Psoas muscle (tissue), 8 donors: Measurements from ENCODE around the gene EGFL8. TPM values are rescaled to one million over a fixed set of nuclear protein-coding genes. Genes with fewer than 3 reads are reported as not detected.
A peak's percentile ranks its signal among the peaks of the same experiment; 100 is the strongest.
"Not testable (repeated sequence)": the region's sequence is repeated elsewhere in the genome, so short reads cannot be mapped to it uniquely, and the experiment has no call there.

ENCODE experiments used
- ATAC-seq, 4 donors: fragments of 200-7000 bp; cut with Tn5 transposase; one replicate each; pipeline ENCODE4 v1.9.1; 2020; ENCODE audit warnings: moderate library complexity in 3 of 4, mild to moderate bottlenecking in 2 of 4
- DNase-seq, 2 donors: peaks; one replicate each; pipeline ENCODE4 v3.0.0-alpha.2; 2020
- H3K27ac ChIP-seq: fragments of 200-600 bp; one replicate; pipeline ENCODE4 v1.8.0; 2022
- H3K27me3 ChIP-seq, 3 donors: fragments of 200-600 bp in 1 of 3; one replicate each; pipeline versions ENCODE4 v1.6.1 to v1.8.0; 2013 to 2022; ENCODE audit warnings: low read length in 2 of 3, mild to moderate bottlenecking in 2 of 3, moderate library complexity in 1 of 3; ENCODE audit not compliant: insufficient read depth in 3 of 3
- H3K36me3 ChIP-seq, 2 donors: fragments of 200-600 bp in 1 of 2; one replicate each; pipeline versions ENCODE4 v1.6.1 to v1.8.0; 2013 to 2022; ENCODE audit warnings: low read depth in 1 of 2, mild to moderate bottlenecking in 1 of 2, moderate library complexity in 1 of 2; ENCODE audit not compliant: insufficient read depth in 1 of 2
- H3K4me1 ChIP-seq: fragments of 200-600 bp; one replicate; pipeline ENCODE4 v1.8.0; 2022
- H3K4me3 ChIP-seq: fragments of 200-600 bp; one replicate; pipeline ENCODE4 v1.8.0; 2022; ENCODE audit warnings: mild to moderate bottlenecking
- H3K9me3 ChIP-seq: fragments of 200-600 bp; one replicate; pipeline ENCODE4 v1.8.0; 2022
- CTCF ChIP-seq: fragments of 200-600 bp; IDR thresholded peaks from one replicate; pipeline ENCODE4 v1.8.0; 2022; ENCODE audit warnings: antibody characterized with exemption
- WGBS, 3 donors: extraction: QIAGEN DNeasy Blood & Tissue Kit; methylation state at CpG; one replicate each; pipeline versions ENCODE4 v1.1.6 to v1.1.7; 2013; 5-methylcytosine and 5-hydroxymethylcytosine counted together
- intact Hi-C, 2 donors: fragments of 100-400 bp; cut with DNase I; formaldehyde crosslinking; loops; one replicate each; pipeline versions ENCODE4 v1.11.0 to v1.14.2; 2022
- polyA plus RNA-seq, 3 donors: library from polyadenylated mRNA; stranded (reverse); fragments of 200-250 nt; gene quantifications; one replicate each; pipeline ENCODE4 v1.2.3, GENCODE V29; 2013
- total RNA-seq, 4 donors: library from RNA; stranded (reverse); fragmentation: NEBNext Ultra II Directional in 2 of 4; extraction: Animal tissue kit (Norgen Biotek cat#: 25700) in 2 of 4; gene quantifications; one replicate each; pipeline versions ENCODE4 v1.2.1 to v1.2.4, GENCODE V29; 2021 to 2023
- donor health status: healthy with polysubstance abuse.
- donor health status: DM: no; HTN: no; CAD: no; lungs with moderate emphysema.
- donor health status: Bipolar disorder and iron deficiency.
- donor health status: healthy.
- donor health status: DM: yes; HTN: yes; CAD: no.
- donor health status: DM: no; HTN: no; CAD: no.
- donor health status: DM: no; HTN: no; CAD: no.
- donor health status: DM: yes; HTN: yes; CAD: no.

The EGFL8 gene
- total and polyA plus RNA-seq, 7 donors: 2.0 to 7.0 (median 3.6) TPM

- intact Hi-C loops: loop anchor here in 1 of 2 donors (1.0 to 10.0 kb wide), 2 partner anchors 73 to 1004 kb away; partner anchors contain the start of gene COL11A2
- no peak for TF ChIP-seq CTCF
- no peaks in the 10 kb centered on the region for H3K27me3 ChIP-seq
- H3K4me1 ChIP-seq: peaks cover 18% of the 10 kb centered on the region
- ATAC-seq (no peak), DNase-seq (no peak)
- H3K27ac ChIP-seq: peak overlapping the region; percentile 91
- 79 to 83% (median 81%) methylated on average over 8 of the region's 8 CpGs for WGBS, 3 donors
- peaks cover 0 to 19% of the 10 kb centered on the region in 2 donors for H3K36me3 ChIP-seq
- peak overlapping the region; percentile 77 for H3K4me3 ChIP-seq
- H3K9me3 ChIP-seq: no peaks in the 10 kb centered on the region
Observed at GRCh38 chr6:32190911-32191677, 26.7 kb downstream of the EGFL8 start.

- Histone ChIP-seq H3K4me3 (peak overlapping the region; percentile 77), H3K27ac (peak overlapping the region; percentile 48), H3K4me1 (peaks cover 24% of the 10 kb centered on the region), H3K36me3 (peaks cover 0 to 11% of the 10 kb centered on the region in 2 donors), H3K9me3 (no peaks in the 10 kb centered on the region), H3K27me3 (no peaks in the 10 kb centered on the region)
- no peak for TF ChIP-seq CTCF
- DNase-seq (no peak), ATAC-seq (no peak)
- intact Hi-C loops: loop anchor here in 1 of 2 donors (1.0 to 10.0 kb wide), 2 partner anchors 74 to 1003 kb away; partner anchors contain the start of gene COL11A2
- 76 to 84% (median 79%) methylated on average over 14 to 15 of the region's 15 CpGs for WGBS, 3 donors
Observed at GRCh38 chr6:32191696-32192607, 27.6 kb downstream of the EGFL8 start.

- Histone ChIP-seq H3K27me3 (no peaks in the 10 kb centered on the region), H3K4me3 (peak within 1 kb of the TSS; percentile 77), H3K36me3 (peaks cover 0 to 4% of the 10 kb centered on the region in 2 donors), H3K27ac (peak within 1 kb of the TSS; percentile 48), H3K9me3 (no peaks in the 10 kb centered on the region), H3K4me1 (peaks cover 28% of the 10 kb centered on the region)
- TF ChIP-seq CTCF: no peak
- DNase-seq (peak; percentile 53 to 78), ATAC-seq (no peak)
- intact Hi-C loops: loop anchor here in 1 of 2 donors (10.0 kb wide), 1 partner anchor 1002 kb away; the partner anchor contains the start of gene COL11A2
- WGBS, 3 donors: 43 to 59% (median 50%) methylated on average over 5 of the region's 5 CpGs
Observed at GRCh38 chr6:32192608-32193039, 28.2 kb downstream of the EGFL8 start, which contains the start of gene GPSM3. GPSM3 (minus strand) TSS chr6:32192643; CDS start chr6:32192513, 130 bp downstream.

GRCh38 chr6:32193096-32193495 is 28.7 kb downstream of the EGFL8 start:
- ATAC-seq, DNase-seq, H3K9me3 ChIP-seq, H3K27me3 ChIP-seq, H3K36me3 ChIP-seq: not testable (repeated sequence)
- peak overlapping the region; percentile 48 for H3K27ac ChIP-seq
- peak overlapping the region; percentile 77 for H3K4me3 ChIP-seq
- intact Hi-C loops: loop anchor here in 1 of 2 donors (10.0 kb wide), 1 partner anchor 1002 kb away; the partner anchor contains the start of gene COL11A2
- WGBS, 3 donors: 77 to 86% (median 84%) methylated on average over 13 of the region's 13 CpGs
- H3K4me1 ChIP-seq: peaks cover 28% of the 10 kb centered on the region
